Measurements from ENCODE around the gene COPS6.

COPS6 gene

GRCh38 chr7:100079024-100079560 is 9.7 kb upstream of the COPS6 start:
- no peak for DNase-seq (ENCODE audit: low read depth, low spot score)

GRCh38 chr7:100080907-100081534 is 7.7 kb upstream of the COPS6 start:
- DNase-seq (ENCODE audit: low read depth, low spot score): peak; percentile 49

- DNase-seq (ENCODE audit: low read depth, low spot score): peak; percentile 100
Observed at GRCh38 chr7:100081535-100082102, 7.2 kb upstream of the COPS6 start, which contains the start of gene ZNF3. TSS of gene ZNF3 (minus strand) at chr7:100081723. CDS start at chr7:100077357, 4,366 bp downstream.

GRCh38 chr7:100082978-100083377 is 5.8 kb upstream of the COPS6 start:
- DNase-seq (ENCODE audit: low read depth, low spot score): no peak

GRCh38 chr7:100085515-100085914 is 3.3 kb upstream of the COPS6 start:
- no peak for DNase-seq (ENCODE audit: low read depth, low spot score)

GRCh38 chr7:100087055-100087750 is 1.6 kb upstream of the COPS6 start:
- DNase-seq (ENCODE audit: low read depth, low spot score): peak; percentile 94

- no peak for DNase-seq (ENCODE audit: low read depth, low spot score)
Observed at GRCh38 chr7:100088095-100088620, 611 bp upstream of the COPS6 start.

- peak; percentile 39 for DNase-seq (ENCODE audit: low read depth, low spot score)
Observed at GRCh38 chr7:100089458-100090196, 858 bp downstream of the COPS6 start.

- DNase-seq (ENCODE audit: low read depth, low spot score): no peak
Observed at GRCh38 chr7:100090527-100091410, 2.0 kb downstream of the COPS6 start.

- peak; percentile 34 for DNase-seq (ENCODE audit: low read depth, low spot score)
Observed at GRCh38 chr7:100091411-100092181, 2.8 kb downstream of the COPS6 start.

- DNase-seq (ENCODE audit: low read depth, low spot score): no peak
Observed at GRCh38 chr7:100093054-100093453, 4.3 kb downstream of the COPS6 start.

- DNase-seq (ENCODE audit: low read depth, low spot score): no peak
Observed at GRCh38 chr7:100093498-100093897, 4.7 kb downstream of the COPS6 start.

- DNase-seq (ENCODE audit: low read depth, low spot score): no peak
Observed at GRCh38 chr7:100093925-100094486, 5.2 kb downstream of the COPS6 start.

- DNase-seq (ENCODE audit: low read depth, low spot score): no peak
Observed at GRCh38 chr7:100095289-100095688, 6.5 kb downstream of the COPS6 start.

GRCh38 chr7:100095704-100096103 is 6.9 kb downstream of the COPS6 start:
- no peak for DNase-seq (ENCODE audit: low read depth, low spot score)

- DNase-seq (ENCODE audit: low read depth, low spot score): no peak
Observed at GRCh38 chr7:100098913-100099312, 10.1 kb downstream of the COPS6 start.

- DNase-seq (ENCODE audit: low read depth, low spot score): peak; percentile 25
Observed at GRCh38 chr7:100099452-100099851, 10.7 kb downstream of the COPS6 start.

GRCh38 chr7:100100420-100101015 is 11.7 kb downstream of the COPS6 start:
- peak; percentile 99 for DNase-seq (ENCODE audit: low read depth, low spot score)

Data from astrocyte of the hippocampus (primary cell).